ENCODE data around the gene DIPK1B.
"Not testable (repeated sequence)": the region's sequence is repeated elsewhere in the genome, so short reads cannot be mapped to it uniquely, and the experiment has no call there.

The DIPK1B gene

DNA sequence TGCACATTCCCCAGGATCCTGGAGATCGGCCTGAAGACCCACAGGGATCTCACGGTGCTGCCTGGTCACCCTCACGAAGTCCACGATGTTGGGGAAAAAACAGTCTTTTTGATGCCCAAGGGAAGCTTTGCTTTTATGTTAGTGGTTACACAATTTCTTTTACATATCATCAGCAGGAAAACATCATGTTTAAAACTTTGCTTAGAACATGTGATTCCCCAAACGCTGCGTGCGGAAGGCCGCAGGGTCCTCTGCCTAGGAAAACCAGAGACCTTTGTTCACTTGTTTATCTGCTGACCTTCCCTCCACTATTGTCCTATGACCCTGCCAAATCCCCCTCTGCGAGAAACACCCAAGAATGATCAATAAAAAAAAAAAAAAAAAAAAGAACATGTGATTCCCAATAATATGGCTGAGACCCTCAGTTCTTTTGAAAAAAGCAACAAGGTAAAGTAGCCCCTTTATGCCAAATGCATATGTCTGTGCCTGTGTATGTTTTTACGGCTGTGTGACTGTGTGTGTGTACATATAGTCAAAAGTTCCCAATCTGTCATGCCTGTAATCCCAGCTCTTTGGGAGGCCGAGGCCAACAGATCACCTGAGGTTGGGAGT, 13.6 kb upstream of the DIPK1B start:
- DNase-seq (ENCODE audit: low read depth), result no peak

DNA sequence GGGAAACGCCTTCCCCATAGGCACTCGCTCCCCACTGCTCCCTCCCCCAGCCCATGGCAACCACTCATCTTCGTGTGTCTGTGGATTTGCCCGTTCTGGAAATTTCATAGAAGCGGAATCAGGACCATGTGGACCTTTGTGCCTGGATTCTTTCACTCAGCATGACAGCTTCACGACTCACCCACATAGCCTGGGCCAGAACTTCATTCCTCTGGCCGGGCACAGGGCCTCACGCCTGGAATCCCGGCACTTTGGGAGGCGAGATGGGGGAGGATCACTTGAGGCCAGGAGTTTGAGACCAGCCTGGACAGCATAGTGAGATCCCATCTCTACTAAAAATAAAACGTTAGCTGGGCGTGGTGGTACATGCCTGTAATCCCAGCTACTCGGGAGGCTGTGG, 12.1 kb upstream of the DIPK1B start:
- DNase-seq (ENCODE audit: low read depth), result no peak

DNA sequence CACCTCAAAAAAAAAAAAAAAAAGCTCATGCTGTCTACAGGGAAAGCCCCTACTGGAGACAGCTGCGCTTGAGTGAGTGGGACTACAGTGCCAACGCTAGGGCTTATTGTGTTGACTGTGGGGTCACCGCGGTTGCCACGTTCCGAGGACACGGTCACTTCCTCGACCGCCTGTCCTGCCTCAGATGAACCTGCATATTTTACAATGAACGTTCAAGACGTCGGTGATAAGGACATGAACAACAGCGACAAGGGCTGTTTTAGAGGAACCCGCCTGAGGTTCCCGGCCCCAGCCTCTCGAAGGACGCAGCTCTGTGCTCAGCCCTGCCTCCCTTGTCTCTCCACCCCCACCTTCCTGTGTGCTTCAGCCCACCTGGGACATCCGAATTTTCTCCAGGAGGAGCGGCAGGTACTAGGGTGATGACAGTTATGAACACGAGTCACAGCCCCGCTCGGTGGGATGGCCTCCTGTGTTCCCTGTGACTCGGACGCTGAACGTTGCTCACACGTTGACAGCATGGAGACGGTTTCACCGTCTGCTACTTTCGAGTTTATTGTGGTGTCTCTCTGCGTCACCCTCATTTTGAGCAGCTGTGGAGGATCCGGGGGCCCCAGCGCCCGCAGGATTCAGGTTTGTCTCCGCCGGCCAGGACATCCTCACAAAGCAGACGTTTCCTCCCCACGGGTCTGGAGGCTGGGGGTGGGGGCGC, 11.3 kb upstream of the DIPK1B start:
- no peak for DNase-seq (ENCODE audit: low read depth)

GRCh38 chr9:136701668-136702053, 10.7 kb upstream of the DIPK1B start:
- no peak for DNase-seq (ENCODE audit: low read depth)

GRCh38 chr9:136703276-136703860, 9.0 kb upstream of the DIPK1B start:
- DNase-seq (ENCODE audit: low read depth), result no peak

- not testable (repeated sequence) for DNase-seq (ENCODE audit: low read depth)
These were observed 7.6 kb upstream of the DIPK1B start for GRCh38 chr9:136704741-136705140.

GRCh38 chr9:136705564-136705963, 6.8 kb upstream of the DIPK1B start:
- DNase-seq (ENCODE audit: low read depth), result no peak

- DNase-seq (ENCODE audit: low read depth), result no peak
These were observed 5.4 kb upstream of the DIPK1B start for GRCh38 chr9:136707011-136707410.

DNA sequence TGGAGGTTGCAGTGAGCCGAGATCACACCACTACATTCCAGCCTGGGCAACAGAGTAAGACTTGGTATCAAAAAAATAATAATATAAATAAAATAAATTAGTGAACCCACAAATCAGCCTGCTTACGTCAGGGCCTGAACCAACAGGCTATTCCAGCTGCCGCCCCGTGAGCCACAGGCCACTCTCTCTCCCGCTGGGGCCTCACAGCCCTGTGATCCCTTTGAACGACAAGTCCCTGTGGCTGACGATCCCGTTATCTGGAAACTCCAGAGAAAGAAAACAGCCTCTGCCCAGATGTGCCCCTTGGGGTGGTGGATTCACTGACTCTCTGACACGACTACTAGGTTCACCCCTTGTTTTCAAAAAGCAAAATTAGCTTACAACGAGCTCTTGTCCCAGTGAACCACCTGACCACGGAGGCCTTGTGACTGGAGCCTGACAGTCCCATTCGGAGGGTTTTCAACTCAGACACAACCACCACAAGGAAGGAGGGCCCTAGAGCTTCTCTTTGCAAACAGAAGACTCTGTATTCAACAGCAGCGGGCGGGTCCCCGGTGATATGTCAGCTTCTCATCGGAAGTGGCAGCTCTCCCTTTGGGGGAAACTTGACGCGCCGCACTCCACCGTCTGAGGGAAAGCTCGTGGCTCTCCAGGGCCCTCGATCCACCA, 4.4 kb upstream of the DIPK1B start:
- DNase-seq (ENCODE audit: low read depth), result no peak

- no peak for DNase-seq (ENCODE audit: low read depth)
These were observed 2.8 kb upstream of the DIPK1B start for GRCh38 chr9:136709454-136710109.

- no peak for DNase-seq (ENCODE audit: low read depth)
These were observed 1.8 kb upstream of the DIPK1B start for GRCh38 chr9:136710543-136710942.

DNA sequence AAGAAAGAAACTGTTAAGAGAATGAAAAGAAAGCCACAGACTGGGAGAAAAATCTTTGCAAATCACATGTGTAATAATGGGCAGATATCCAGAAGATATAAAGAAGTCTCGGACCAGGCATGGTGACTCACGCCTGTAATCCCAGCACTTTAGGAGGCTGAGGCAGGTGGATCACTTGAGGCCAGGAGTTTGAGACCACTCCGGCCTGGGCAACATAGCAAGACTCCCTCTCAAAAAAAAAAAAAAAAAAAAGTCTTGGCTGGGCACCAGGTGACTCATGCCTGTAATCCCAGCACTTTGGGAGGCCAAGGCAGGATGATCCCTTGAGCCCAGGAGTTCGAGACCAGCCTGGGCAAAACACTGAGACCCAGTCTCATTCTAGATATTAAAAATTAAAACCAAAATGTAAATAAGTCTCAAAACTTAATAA, 1.1 kb upstream of the DIPK1B start:
- not testable (repeated sequence) for DNase-seq (ENCODE audit: low read depth)

GRCh38 chr9:136712690-136713544, 545 bp downstream of the DIPK1B start:
- no peak for DNase-seq (ENCODE audit: low read depth)

DNA sequence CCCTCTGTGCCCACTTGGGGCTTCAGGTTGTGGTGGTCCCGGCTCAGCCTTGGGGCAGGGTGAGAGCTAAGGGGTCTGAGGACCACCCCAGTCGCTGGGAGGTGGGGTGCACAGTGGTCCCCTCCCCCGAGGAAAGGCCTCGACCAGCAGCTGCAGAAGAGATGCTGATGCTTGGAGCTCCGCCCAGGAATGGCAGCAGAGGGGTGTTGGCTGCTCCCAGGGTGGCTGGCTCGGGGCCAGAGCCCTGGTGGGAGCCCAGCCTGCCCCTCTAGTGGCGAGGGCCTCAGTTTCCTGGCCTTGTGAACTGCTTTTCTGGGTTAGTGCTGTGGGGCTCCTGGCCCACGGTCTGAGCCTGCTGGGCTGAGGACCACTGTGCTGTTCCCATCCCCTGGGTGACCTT, 1.2 kb downstream of the DIPK1B start:
- DNase-seq (ENCODE audit: low read depth), result no peak

DNA sequence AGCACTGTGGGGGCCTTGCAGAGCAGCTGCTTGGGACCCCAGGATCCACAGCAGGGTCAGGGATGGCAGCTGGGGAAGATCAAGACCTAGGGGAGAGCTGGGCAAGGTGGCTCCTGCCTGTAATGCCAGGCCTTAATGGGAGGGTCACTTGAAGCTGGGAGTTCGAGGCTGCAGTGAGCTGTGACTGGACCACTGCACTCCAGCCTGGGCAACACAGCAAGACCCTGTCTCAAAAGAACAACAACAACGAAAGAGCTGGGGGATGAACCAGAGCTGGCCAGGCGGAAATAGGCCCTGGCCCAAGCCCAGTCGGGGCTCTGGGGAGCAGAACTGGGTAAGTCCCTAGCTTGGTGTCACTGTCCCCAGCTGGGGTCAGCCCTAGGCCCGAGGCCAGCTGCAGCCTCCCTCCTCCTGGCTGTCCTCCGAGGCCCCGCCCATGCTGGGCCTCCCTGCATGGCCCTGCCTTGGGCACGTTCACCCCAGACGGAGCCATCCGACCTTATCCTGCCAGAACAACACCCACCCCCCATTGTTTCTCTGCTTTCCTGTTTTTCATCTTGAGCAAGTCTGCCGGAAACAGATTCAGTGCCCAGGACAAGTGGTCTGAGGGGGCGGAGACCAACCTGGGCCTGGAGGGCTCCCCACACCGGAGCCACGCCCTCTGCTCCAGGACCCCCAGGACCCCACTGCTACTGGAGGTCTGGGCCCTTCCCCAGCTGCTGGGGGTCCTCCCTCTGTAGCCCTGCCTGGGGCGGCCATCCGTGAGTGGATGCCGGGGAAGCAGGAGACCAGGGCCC, 1.9 kb downstream of the DIPK1B start:
- no peak for DNase-seq (ENCODE audit: low read depth)

DNA sequence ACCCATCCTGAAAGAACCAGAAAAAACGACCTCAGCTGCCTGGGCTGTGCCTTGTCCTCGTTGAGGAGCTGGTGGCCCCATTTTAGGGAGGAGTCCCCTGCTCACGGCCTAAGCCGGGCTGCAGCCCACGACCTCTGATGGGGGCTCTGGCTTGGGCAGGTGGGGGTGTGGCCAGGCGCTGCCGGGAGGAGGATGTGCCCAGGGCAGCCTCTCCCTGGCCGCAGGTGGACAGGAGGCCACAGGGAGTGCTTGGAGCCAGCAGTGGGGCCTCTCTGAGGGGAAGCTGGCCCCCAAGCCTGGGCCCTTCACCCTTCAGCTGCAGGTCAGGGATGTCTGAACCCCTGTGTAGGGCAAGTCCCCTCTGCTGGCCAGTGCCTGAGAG, 2.5 kb downstream of the DIPK1B start:
- no peak for DNase-seq (ENCODE audit: low read depth)

GRCh38 chr9:136717399-136717798, 5.0 kb downstream of the DIPK1B start:
- DNase-seq (ENCODE audit: low read depth), result no peak

GRCh38 chr9:136718345-136719194, 6.2 kb downstream of the DIPK1B start:
- no peak for DNase-seq (ENCODE audit: low read depth)

- DNase-seq (ENCODE audit: low read depth), result no peak
These were observed 7.0 kb downstream of the DIPK1B start for GRCh38 chr9:136719195-136719880.

All from GM04504 (cell line).